ENCODE data around the gene ARL5A.
A peak's percentile ranks its signal among the peaks of the same experiment; 100 is the strongest.
"Not testable (repeated sequence)": the region's sequence is repeated elsewhere in the genome, so short reads cannot be mapped to it uniquely, and the experiment has no call there.

The ARL5A gene

GRCh38 chr2:151794422-151794821 is 33.8 kb downstream of the ARL5A start:
- not testable (repeated sequence) for ATAC-seq

- ATAC-seq, result no peak
These were observed 35.1 kb downstream of the ARL5A start for GRCh38 chr2:151793123-151793522.

DNA sequence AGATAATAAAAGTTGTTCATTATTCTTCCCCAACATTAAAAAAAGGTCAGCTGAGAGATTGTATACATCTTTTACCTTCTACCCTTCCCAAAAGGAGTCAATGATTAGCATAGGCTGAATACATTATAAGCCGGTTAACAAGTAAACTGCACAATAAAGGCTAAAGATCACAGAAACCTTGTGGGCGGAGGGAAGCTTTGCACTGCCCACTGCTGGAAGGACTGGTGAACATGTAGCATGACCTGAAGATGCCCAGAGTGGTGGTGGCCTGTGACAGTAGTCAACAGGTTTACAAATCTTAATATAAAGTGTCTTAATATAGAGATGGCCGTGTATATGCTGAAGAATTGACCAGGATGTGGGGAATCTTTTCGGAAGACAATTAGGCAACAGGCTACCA is 35.6 kb downstream of the ARL5A start:
- ATAC-seq, result no peak

- no peak for ATAC-seq
These were observed 36.7 kb downstream of the ARL5A start for GRCh38 chr2:151791545-151791944.

DNA sequence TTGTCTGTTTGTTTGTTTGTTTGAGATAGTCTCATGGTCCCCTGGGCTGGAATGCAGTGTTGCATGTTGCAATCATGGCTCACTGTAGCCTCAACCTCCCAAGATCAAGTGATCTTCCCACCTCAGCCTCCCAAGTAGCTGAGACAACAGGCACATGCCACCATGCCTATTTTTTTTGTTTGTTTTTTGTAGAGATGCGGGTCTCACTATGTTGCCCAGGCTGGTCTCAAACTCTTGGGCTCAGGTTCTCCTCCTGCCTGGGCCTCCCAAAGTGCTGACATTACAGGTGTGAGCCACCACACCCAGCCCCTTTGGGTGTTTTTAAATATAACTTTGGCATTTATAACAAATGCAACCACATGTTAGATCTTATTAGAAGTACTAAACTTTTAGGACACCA is 37.5 kb downstream of the ARL5A start:
- no peak for ATAC-seq

DNA sequence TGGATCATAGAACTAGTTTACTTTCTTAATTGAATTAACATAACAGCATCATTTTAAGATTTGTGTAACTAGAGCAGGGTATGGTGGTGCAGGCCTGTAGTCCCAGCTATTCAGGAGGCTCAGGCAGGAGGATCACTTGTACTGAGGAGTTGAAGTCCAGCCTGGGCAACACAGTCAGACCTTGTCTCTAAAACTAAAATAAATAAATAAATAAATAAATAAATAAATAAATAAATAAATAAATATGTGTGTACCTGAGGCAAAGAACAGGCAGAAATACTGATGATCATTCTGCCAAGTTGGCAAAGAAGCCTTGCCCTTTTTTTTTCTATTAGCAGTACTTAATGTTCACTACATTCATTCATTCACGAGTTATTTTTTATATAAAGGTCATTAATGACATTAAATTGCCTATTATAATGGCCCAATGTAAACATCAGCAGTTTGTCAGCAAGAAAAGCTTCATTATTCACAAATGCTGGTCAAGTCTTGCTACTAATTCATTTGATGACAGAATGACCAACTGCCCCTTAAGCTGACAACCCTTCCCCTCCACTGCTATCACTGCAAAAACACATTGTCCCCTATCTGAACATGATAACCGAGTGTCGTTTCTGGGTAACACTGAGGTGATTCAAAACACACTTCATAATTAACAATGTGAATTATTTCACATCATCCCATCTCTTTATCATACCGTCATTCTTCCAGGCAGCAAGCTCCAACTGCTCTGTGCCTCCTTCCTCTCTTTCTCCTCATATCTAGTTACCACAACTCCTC is 39.0 kb downstream of the ARL5A start:
- ATAC-seq, result no peak

- no peak for ATAC-seq
These were observed 41.7 kb downstream of the ARL5A start for GRCh38 chr2:151786483-151786882.

DNA sequence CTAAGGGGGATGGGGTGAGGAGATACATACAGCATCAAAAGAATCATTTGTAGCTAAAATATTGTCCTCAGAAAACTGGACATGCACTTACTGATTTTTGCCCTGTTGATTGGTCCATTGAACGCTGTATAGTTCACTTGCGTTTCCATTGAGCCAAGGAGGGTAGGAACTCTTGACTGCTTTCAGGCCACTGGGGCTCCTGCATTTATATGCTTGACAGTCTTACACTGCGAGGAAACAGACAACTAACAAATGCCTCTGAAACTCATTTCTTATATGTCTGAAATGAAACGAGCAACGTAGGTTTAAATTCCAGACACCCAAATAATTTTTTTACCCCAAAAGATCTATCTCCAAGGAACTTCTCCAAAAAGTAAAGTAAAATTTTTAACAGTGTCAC is 42.1 kb downstream of the ARL5A start:
- ATAC-seq, result no peak

DNA sequence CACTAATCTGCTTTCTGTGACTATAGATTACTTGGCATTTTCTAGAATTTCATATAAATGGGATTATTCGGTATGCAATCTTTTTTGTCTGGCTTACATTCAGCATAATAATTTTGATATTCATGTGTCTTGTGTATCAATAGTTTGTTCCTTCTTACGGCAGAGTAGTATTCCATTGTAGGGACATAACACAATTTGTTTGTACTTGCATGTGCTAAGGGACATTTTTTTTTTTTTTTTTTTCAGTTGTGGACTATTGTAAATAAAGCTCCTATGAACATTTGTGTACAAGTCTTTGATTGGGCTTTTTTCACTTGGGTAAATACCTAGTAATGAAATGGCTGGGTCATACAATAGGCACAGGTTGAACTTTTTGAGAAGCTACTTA is 45.1 kb downstream of the ARL5A start:
- ATAC-seq, result no peak

DNA sequence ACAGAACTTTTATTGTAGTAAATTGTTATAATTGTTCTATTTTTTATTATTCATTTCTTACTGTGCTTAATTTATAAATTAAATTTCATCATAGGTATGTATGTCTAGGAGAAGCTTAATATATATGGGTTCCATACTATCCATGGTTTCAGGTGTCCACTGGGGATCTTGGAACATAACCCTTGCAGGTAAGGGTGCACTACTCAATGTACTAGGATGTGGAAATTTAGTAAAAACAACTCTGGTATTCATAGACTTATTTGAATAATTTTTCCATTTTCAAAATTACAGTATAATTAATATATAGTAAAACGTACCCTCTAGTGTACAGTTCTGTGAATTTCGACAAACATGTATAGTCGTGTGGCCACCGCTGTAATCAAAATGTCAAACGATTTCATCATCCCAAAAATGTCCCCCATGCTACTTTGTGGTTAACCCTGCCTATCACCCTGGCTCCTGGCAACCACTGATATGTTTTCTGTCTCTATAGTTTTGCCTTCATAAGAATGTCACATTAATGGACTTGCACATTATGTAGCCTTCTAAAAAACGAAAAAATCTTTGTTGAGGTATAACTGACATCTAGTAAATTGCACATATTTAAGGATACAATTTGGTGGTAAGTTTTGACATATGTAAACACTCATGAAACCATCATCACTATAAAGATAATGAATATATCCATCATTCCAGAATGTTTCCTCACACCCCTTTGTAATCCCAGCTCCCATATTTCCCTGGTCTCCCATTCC is 45.7 kb downstream of the ARL5A start:
- ATAC-seq, result no peak

DNA sequence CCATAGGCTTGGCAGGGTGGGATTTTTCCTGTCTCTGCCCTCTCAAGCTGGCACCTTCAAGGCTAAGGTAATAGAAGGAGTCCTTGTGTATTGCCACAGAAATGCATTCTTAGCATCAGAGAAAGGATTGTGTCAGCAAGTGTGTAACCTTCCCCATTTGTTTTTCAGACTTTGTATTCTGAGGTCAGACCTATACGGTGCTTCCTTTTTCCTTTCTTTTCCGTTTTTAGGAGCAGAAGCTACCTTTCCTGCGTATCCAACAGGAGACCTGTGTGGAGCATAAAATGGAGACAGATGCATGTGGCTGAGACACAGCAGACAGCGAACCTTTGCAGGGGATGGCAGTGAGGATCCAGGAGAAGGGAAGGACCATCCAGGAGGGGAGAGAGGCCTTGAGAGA is 46.6 kb downstream of the ARL5A start:
- ATAC-seq, result no peak

- ATAC-seq, result no peak
These were observed 47.3 kb downstream of the ARL5A start for GRCh38 chr2:151780938-151781337.

DNA sequence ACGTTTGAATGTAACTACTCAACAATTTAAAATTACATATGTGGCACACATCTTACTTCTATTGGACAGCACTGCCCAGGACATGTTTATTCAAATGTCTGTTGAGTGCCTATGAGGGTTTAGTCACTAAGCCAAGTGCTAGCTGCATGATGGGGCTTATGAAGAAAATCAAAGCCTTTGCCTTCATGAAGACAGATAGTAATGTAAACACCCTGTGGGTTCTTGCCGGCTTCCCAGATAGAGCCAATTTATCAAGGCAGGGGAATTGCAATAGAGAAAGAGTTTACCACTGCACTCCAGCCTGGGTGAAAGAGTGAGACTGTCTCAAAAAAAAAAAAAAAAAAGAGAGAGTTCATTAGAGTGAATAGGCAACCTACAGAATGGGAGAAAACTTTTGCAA is 50.3 kb downstream of the ARL5A start:
- ATAC-seq, result no peak

DNA sequence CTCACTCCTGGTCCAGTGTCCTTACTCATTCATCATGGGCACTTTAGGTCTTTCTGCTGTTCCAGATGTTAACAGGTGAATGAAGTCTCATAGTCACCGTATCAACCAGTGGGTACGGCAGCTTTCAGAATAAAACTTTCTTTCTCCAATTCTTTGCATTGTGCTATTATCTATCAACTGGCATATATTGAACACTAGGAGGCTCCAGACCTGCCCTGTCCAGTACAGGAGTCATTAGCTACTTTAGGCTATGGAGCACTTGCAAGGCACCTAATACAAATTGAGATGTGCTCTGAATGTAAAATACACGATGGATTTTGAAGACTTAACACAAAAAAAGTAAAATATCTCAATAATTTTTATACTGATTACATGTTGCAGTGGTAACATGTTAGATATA is 50.7 kb downstream of the ARL5A start:
- no peak for ATAC-seq

GRCh38 chr2:151776367-151776766 is 51.9 kb downstream of the ARL5A start:
- ATAC-seq, result no peak

GRCh38 chr2:151775057-151775740 is 53.0 kb downstream of the ARL5A start:
- peak in 1 of 2 donors; percentile 33 for ATAC-seq

- peak in 1 of 2 donors; percentile 27 for ATAC-seq
These were observed 53.7 kb downstream of the ARL5A start for GRCh38 chr2:151774506-151774905.

- peak; percentile 31 to 40 for ATAC-seq
These were observed 56.4 kb downstream of the ARL5A start for GRCh38 chr2:151771599-151772358.

DNA sequence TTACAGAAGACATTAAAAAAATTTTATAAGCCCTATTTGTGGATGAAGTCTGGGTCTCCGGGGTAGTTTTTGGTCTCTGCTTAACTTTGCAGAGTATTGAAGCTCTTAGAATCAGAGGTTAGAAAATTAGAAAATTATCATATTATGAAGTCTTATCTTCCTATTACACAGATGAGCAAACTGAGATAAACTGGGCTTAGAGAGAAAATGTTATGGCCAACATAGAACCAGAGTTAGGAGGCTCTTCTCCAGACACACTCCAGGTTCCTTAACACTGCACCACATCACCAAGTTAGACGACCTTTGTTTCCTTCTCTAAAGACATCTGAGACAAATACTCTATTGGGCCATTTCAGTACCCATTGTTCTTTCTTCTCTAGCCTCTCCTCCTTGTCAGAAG is 57.2 kb downstream of the ARL5A start:
- no peak for ATAC-seq

DNA sequence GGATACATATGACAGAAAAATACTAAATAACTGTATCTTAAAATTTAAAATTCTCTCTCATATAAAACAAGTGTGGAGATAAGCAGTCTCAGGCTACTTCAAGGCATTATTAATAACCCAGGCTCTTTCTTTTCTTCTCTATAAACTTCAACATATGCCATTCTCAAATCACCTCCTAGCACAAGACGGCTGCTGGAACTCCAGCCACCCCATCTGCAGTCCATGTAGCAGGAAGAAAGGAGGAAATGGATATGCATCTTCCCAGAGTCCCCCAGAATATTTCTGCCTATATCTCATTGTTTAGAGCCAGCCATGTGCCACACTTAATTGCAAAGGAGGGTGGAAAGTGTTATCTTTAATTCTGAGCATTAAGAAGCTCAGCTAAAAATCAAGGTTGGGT is 58.6 kb downstream of the ARL5A start:
- ATAC-seq, result no peak

- no peak for ATAC-seq
These were observed 60.7 kb downstream of the ARL5A start for GRCh38 chr2:151767536-151767935.

- ATAC-seq, result peak; percentile 95 to 96
These were observed 61.6 kb downstream of the ARL5A start for GRCh38 chr2:151766437-151767153.

All from activated CD4-positive, CD25-positive, alpha-beta regulatory T cell treated with anti-CD3 and anti-CD28 coated beads, Interleukin-2, amount 50 U/mL, for 24 hours (primary cell).